RCC 7860 (cell line): Measurements from ENCODE around the gene DOCK8.
A peak's percentile ranks its signal among the peaks of the same experiment; 100 is the strongest.

Source experiments
- DNase-seq: peaks from one replicate; pipeline ENCODE4 v3.0.0-alpha.2; 2015; ENCODE audit warnings: low spot score
- FAIRE-seq: peaks from 2 replicates; lab custom pipeline; 2012; peaks lifted over from hg19 to GRCh38; lab: Jason Lieb, UNC

Gene DOCK8

GRCh38 chr9:479971-480350, 265.3 kb downstream of the DOCK8 start:
- FAIRE-seq (peak; percentile 89), DNase-seq (peak; percentile 62)

- DNase-seq (no peak), FAIRE-seq (no peak)
Measured at GRCh38 chr9:482739-483138, 268.1 kb downstream of the DOCK8 start.

GRCh38 chr9:486156-486555, 271.5 kb downstream of the DOCK8 start:
- DNase-seq (no peak), FAIRE-seq (no peak)

GRCh38 chr9:487429-487828, 272.8 kb downstream of the DOCK8 start:
- DNase-seq (no peak), FAIRE-seq (no peak)

DNA sequence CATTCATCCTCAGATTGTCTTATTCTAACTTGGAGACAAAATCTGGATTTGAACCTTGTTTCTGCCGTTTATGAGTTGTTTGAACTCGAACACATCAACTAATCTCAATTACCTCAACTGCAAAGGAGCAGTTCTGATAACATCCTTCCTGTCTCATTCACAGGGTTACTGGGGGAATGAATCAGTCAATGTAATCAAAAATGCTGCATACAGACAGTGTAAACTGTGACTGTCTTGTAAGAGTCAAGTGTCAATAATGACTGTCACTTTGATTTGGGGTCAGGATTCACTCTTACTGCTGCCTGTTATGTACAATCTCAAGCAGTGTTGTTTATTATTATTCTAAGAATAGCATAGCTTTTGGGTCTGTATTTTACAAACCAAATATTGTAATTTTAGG, 273.8 kb downstream of the DOCK8 start:
- DNase-seq (no peak), FAIRE-seq (no peak)

DNA sequence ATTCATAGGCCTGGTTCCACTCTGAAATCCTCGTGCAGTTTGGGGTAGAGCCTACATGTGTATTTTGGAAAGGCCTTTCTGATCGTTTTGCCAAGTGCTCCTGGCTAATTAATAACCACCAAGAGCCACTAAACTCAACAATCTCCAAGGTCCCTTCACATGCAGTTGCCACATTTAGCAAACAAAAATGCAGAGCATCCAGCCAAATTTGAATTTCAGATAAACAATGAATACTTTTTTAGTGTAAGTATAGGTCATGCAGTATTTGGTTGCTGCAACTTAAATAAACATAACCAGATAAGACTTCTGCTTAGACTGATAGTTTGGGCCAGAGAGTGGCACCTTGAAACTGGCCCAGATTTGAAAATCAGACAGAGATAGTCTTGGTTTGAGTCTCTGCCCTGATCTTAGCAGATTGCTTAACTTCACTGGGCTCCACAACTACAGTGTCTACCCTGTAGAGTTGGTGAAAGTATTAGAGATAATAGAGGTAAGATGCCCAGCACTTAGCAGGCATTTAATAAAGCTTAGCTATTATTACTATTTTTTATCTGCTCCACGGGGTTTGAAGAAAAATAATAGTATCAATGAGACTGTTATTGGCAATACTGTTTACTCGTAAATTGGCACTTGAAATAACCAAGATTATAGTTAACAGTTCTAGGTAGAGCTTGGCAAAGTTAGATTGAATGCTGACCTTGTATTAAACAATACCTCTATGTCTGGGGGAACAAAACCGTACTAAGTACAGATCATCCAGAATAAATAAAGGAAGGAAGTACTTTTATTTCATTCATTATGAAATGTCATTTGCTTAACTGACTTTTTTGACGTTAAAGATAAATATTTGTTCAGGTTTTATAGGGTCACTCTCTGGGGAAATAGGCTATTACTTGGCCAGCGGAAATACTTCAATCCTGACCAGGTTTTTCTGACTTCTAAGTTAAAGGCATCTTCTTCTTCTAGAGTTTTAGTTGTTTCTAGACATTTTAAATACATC, 274.8 kb downstream of the DOCK8 start:
- FAIRE-seq, result no peak
- DNase-seq, result no peak

GRCh38 chr9:494764-495163, 280.1 kb downstream of the DOCK8 start:
- DNase-seq (no peak), FAIRE-seq (no peak)

DNA sequence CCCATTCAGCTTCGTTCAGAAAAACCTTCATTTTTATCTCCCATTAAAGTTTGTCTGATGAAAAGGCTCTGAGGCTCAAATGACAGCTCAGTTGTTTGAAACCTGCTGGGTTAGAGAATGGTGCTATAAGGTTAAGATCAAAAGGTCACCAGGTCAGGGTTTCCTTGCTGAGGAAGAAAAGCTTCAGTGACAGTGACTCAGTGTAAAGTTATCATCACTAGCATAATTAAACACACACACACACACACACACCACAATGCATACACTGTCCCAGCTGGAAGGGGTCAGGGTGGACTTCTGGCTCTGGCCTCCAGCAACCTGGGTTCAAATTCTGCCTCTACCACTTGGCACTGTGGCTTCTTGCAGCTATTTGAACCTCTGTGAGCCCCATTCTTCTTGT, 281.1 kb downstream of the DOCK8 start:
- DNase-seq (no peak), FAIRE-seq (no peak)

GRCh38 chr9:503326-503725, 288.7 kb downstream of the DOCK8 start:
- DNase-seq (no peak), FAIRE-seq (no peak)

GRCh38 chr9:503881-504852, 289.5 kb downstream of the DOCK8 start, which contains the start of gene KANK1:
Gene KANK1, plus strand, starts transcription at chr9:504695.
- FAIRE-seq, result no peak
- peak; percentile 48 for DNase-seq

DNA sequence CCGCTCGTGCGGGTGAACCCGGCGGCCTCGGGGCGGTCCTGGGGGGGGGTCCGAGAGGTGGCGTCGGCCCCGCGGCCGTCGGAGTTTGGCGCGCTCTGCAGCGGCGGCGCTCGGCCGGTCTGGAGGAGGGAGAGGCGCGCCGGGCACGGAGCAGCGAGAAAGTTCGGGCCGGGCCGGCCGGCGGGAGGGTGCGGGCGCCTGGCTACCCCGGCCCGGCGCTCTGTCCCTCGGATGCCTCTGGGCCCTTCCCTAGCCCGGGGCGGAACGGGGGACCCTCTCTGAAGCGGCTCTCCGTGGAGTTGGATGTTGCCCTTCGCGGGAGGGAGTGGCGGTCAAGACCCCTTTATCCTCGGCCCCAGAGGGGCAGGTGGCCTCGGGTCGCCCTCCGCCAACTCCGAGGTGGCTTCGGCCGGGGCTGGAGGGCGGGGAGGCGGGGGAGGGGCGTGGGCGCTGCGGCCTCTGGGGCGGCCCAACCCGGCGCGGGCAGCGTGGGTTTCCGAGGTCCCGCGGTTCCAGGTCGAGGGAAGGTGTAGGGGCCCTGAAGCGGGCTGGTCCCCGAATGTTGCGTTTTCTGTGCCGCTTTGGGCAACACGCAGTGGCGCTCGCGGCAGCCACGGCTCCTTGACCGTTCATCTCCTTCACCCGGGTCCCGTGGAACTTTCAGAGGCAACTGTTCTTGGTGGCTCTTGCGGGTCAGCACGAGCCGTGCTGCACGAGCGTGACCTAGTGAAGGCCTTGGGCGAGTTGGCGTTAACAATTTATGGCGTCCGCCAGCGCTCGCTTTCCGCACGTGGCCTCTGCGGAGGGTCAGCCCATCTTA, 290.5 kb downstream of the DOCK8 start:
- DNase-seq (no peak), FAIRE-seq (no peak)

- no peak for DNase-seq
- no peak for FAIRE-seq
Measured at GRCh38 chr9:505741-506059, 291.0 kb downstream of the DOCK8 start.

- FAIRE-seq (no peak), DNase-seq (no peak)
Measured at GRCh38 chr9:506281-506680, 291.6 kb downstream of the DOCK8 start.

- FAIRE-seq, result no peak
Measured at GRCh38 chr9:511861-512260, 297.2 kb downstream of the DOCK8 start.

GRCh38 chr9:512555-513272, 298.0 kb downstream of the DOCK8 start:
- DNase-seq, result no peak
- FAIRE-seq, result no peak

More at GRCh38 chr9:511861-512260, 297.2 kb downstream of the DOCK8 start:
- DNase-seq, result no peak
